IMR-90 (cell line): ENCODE results near the gene ARFIP2. TPM values are rescaled to one million over a fixed set of nuclear protein-coding genes. Genes with fewer than 3 reads are reported as not detected.

ENCODE experiments used
- ATAC-seq: fragments of 200-7000 bp; cut with Tn5 transposase; 2 replicates; pipeline ENCODE4 v1.9.1; 2020; ENCODE audit warnings: low read depth, mild to moderate bottlenecking, moderate library complexity
- BruUV-seq: library from RNA; stranded (reverse); fragments of 400-500 nt; replicated peaks from 2 replicates; lab custom pipeline; 2021; lab: Mats Ljungman, UMichigan
- CTCF ChIA-PET: fragments of 300-600 bp; formaldehyde crosslinking; extraction: SDS; loops from one replicate; lab custom pipeline; 2021; ENCODE audit warnings: antibody characterized with exemption; lab: Yijun Ruan, JAX
- POLR2A ChIA-PET: fragments of 300-600 bp; sonication (Branson Sonifier 250); formaldehyde crosslinking; loops from one replicate; lab custom pipeline; 2022; ENCODE audit warnings: antibody characterized with exemption; ENCODE audit not compliant: unreplicated experiment; lab: Charles Lee
- DNase-seq: peaks from one replicate; pipeline ENCODE4 v3.0.0; 2013
- H2AFZ ChIP-seq: replicated peaks from 2 replicates; pipeline ENCODE3; 2013; ENCODE audit warnings: low read length, mild to moderate bottlenecking; ENCODE audit not compliant: poor library complexity
- H2AK5ac ChIP-seq: 2 replicates; pipeline ENCODE4 v1.6.1; 2013; ENCODE audit warnings: low read depth, low read length, inconsistent platforms
- H2AK9ac ChIP-seq: replicated peaks from 2 replicates; pipeline ENCODE3; 2013; ENCODE audit warnings: mild to moderate bottlenecking, low read depth, low read length, moderate library complexity; ENCODE audit not compliant: poor library complexity
- H2BK120ac ChIP-seq: 2 replicates; pipeline ENCODE4 v1.6.1; 2013; ENCODE audit warnings: low read depth, low read length, inconsistent platforms
- H2BK15ac ChIP-seq: 3 replicates; pipeline ENCODE4 v1.6.1; 2013; ENCODE audit warnings: low read depth, low read length, inconsistent platforms
- H2BK20ac ChIP-seq: 2 replicates; pipeline ENCODE4 v1.6.1; 2013; ENCODE audit warnings: low read depth, mild to moderate bottlenecking, inconsistent platforms, low read length, moderate library complexity
- H2BK5ac ChIP-seq: 2 replicates; pipeline ENCODE4 v1.6.1; 2013; ENCODE audit warnings: mild to moderate bottlenecking, low read depth, low read length, inconsistent platforms; ENCODE audit not compliant: poor library complexity, severe bottlenecking
- H3K14ac ChIP-seq: replicated peaks from 2 replicates; pipeline ENCODE4 v1.6.1; 2013; ENCODE audit warnings: low read depth, low read length, inconsistent platforms
- H3K18ac ChIP-seq: 2 replicates; pipeline ENCODE4 v1.6.1; 2013; ENCODE audit warnings: low read depth, low read length, control low read depth
- H3K23ac ChIP-seq: 2 replicates; pipeline ENCODE4 v1.6.1; 2013; ENCODE audit warnings: low read depth, low read length, inconsistent platforms
- H3K27ac ChIP-seq: 2 replicates; pipeline ENCODE4 v1.5.1; 2013; ENCODE audit warnings: mild to moderate bottlenecking, control low read depth, low read length; ENCODE audit not compliant: insufficient read depth
- H3K27me3 ChIP-seq: 2 replicates; pipeline ENCODE4 v1.6.1; 2013; ENCODE audit warnings: low read length; ENCODE audit not compliant: control insufficient read depth, insufficient read depth
- H3K36me3 ChIP-seq: 2 replicates; pipeline ENCODE4 v1.6.1; 2013; ENCODE audit warnings: low read length, mixed read lengths; ENCODE audit not compliant: control insufficient read depth, insufficient read depth
- H3K4ac ChIP-seq: 2 replicates; pipeline ENCODE4 v1.6.1; 2013; ENCODE audit warnings: low read depth, low read length, inconsistent platforms
- H3K4me1 ChIP-seq: 2 replicates; pipeline ENCODE4 v1.6.1; 2013; ENCODE audit warnings: low read length, mixed read lengths; ENCODE audit not compliant: control insufficient read depth, insufficient read depth
- H3K4me2 ChIP-seq: 2 replicates; pipeline ENCODE4 v1.6.1; 2013; ENCODE audit warnings: low read depth, mild to moderate bottlenecking, control low read depth, low read length, moderate library complexity
- H3K4me3 ChIP-seq: 2 replicates; pipeline ENCODE4 v1.5.1; 2013; ENCODE audit warnings: low read depth, mild to moderate bottlenecking, control low read depth, low read length, moderate library complexity; ENCODE audit not compliant: insufficient read depth
- H3K56ac ChIP-seq: 2 replicates; pipeline ENCODE4 v1.6.1; 2013; ENCODE audit warnings: low read length, inconsistent platforms; ENCODE audit not compliant: insufficient read depth; ENCODE audit errors: extremely low read depth
- H3K79me1 ChIP-seq, 2 experiments: 2 replicates each; pipeline ENCODE4 v1.6.1; 2013; ENCODE audit warnings: low read length in 2 of 2, inconsistent platforms in 1 of 2, low read depth in 1 of 2
- H3K9ac ChIP-seq: 2 replicates; pipeline ENCODE4 v1.6.1; 2013; ENCODE audit warnings: low read depth, low read length, control low read depth
- H3K9me1 ChIP-seq: 2 replicates; pipeline ENCODE4 v1.6.1; 2013; ENCODE audit warnings: low read length, inconsistent platforms; ENCODE audit not compliant: insufficient read depth
- H3K9me3 ChIP-seq: 2 replicates; pipeline ENCODE4 v1.6.1; 2013; ENCODE audit warnings: low read length; ENCODE audit not compliant: control insufficient read depth, insufficient read depth
- H4K20me1 ChIP-seq: 2 replicates; pipeline ENCODE4 v1.6.1; 2013; ENCODE audit warnings: low read length, inconsistent platforms; ENCODE audit not compliant: insufficient read depth
- H4K5ac ChIP-seq: 2 replicates; pipeline ENCODE4 v1.6.1; 2013; ENCODE audit warnings: mild to moderate bottlenecking, low read depth, low read length, control low read depth
- H4K8ac ChIP-seq, 2 experiments: 2 replicates each; pipeline ENCODE4 v1.6.1; 2013; ENCODE audit warnings: low read depth in 2 of 2, low read length in 2 of 2, control low read depth in 1 of 2, inconsistent platforms in 1 of 2
- H4K91ac ChIP-seq: 2 replicates; pipeline ENCODE4 v1.6.1; 2013; ENCODE audit warnings: low read depth, low read length, inconsistent platforms; ENCODE audit not compliant: insufficient read depth
- RAD21 ChIP-seq: IDR thresholded peaks from 2 replicates; pipeline ENCODE4 v1.6.1; 2012; ENCODE audit warnings: low read length, improper control_type of control experiment
- SMC3 ChIP-seq: fragments of 150-350 bp; IDR thresholded peaks from 2 replicates; pipeline ENCODE4 v1.6.1; 2016; ENCODE audit warnings: low read depth, mild to moderate bottlenecking, antibody characterized with exemption, low read length, moderate library complexity
- WGBS, 2 experiments: methylation state at CpG; one replicate each; pipeline versions ENCODE4 v1.1.5 to v1.1.7; 2013; ENCODE audit warnings: missing lambda C conversion rate in 2 of 2; ENCODE audit not compliant: insufficient read length in 1 of 2; ENCODE audit errors: extremely low coverage in 2 of 2; 5-methylcytosine and 5-hydroxymethylcytosine counted together
- dilution Hi-C: fragments of 300-500 bp; cut with HindIII; formaldehyde crosslinking; loops from one replicate; pipeline ENCODE4 v1.14.3; 2018; ENCODE audit warnings: low sequenced_read_pairs; ENCODE audit not compliant: unreplicated experiment
- in situ Hi-C: fragments of 300-500 bp; cut with MboI; formaldehyde crosslinking; loops from 3 replicates; pipeline ENCODE4 v1.14.3; 2019; ENCODE audit warnings: low sequenced_read_pairs, inconsistent platforms, mixed read lengths
- intact Hi-C: fragments of 100-400 bp; cut with micrococcal nuclease; formaldehyde crosslinking; loops from 2 replicates; pipeline ENCODE4 v1.10.0; 2022
- polyA plus RNA-seq, 3 experiments: library from polyadenylated mRNA; depleted of rRNA; stranded (reverse); fragments of >200 nt; gene quantifications; 2 replicates each; pipeline ENCODE4 v1.2.3, GENCODE V29; 2012; ENCODE audit warnings: low replicate concordance in 1 of 3
- total RNA-seq: library from RNA; depleted of rRNA; stranded (reverse); fragments of >200 nt; gene quantifications from 2 replicates; pipeline ENCODE4 v1.2.3, GENCODE V29; 2012

Gene ARFIP2
- total and polyA plus RNA-seq, 2 of the 4 experiments (the other 2 are of a cell fraction), result 84.4 to 93.9 TPM

GRCh38 chr11:6457581-6458320 lies 23.4 kb downstream of the ARFIP2 start:
- H2AK5ac ChIP-seq, result no peak overlapping the region
- TF ChIP-seq SMC3 (no peak), RAD21 (no peak)
- no peak overlapping the region for H3K18ac ChIP-seq
- in situ Hi-C loops (no loop called here), intact Hi-C loops (no loop called here), dilution Hi-C loops (no loop called here)
- no peak overlapping the region for H3K27ac ChIP-seq
- no peaks in the 10 kb centered on the region for H3K27me3 ChIP-seq
- no peak overlapping the region for H2AK9ac ChIP-seq
- no peaks in the 10 kb centered on the region for H3K4me1 ChIP-seq
- ChIA-PET POLR2A (no interaction called here), CTCF (no interaction called here)
- no peak overlapping the region for H4K91ac ChIP-seq
- ATAC-seq (no peak), DNase-seq (no peak)
- H3K9ac ChIP-seq, result no peak overlapping the region
- H2BK5ac ChIP-seq, result no peak overlapping the region
- H3K9me1 ChIP-seq, result peaks cover 4% of the 10 kb centered on the region; the same call in 1 of the 2 replicates
- no peak overlapping the region for H3K14ac ChIP-seq
- no peak overlapping the region for H2AFZ ChIP-seq
- WGBS, 2 experiments, result 86% methylated on average over 4 of the region's 26 CpGs; no CpG with 5 or more reads in 1 of the 2 experiments
- H3K79me1 ChIP-seq, result peaks cover 0 to 8% of the 10 kb centered on the region in 2 experiments; a peak in 1 of 4 replicates
- 0 out of 2 replicates have a peak, but pooled peaks cover 5% of the 10 kb centered on the region for H4K20me1 ChIP-seq
- H3K4me2 ChIP-seq, result no peak overlapping the region
- H4K5ac ChIP-seq, result no peak overlapping the region
- no peak overlapping the region for H4K8ac ChIP-seq
- no peak overlapping the region for H3K4me3 ChIP-seq
- H2BK15ac ChIP-seq, result no peak overlapping the region
- no peak overlapping the region for H3K23ac ChIP-seq
- peaks cover 51% of the 10 kb centered on the region for H3K36me3 ChIP-seq
- no peaks in the 10 kb centered on the region for H3K9me3 ChIP-seq
- H3K56ac ChIP-seq, result no peak overlapping the region
- no peak overlapping the region for H2BK20ac ChIP-seq
- BruUV-seq, result no TSS peak
- no peak overlapping the region for H3K4ac ChIP-seq
- no peak overlapping the region for H2BK120ac ChIP-seq
